H1 (cell line): Measurements from ENCODE around the gene DMBT1. TPM values are rescaled to one million over a fixed set of nuclear protein-coding genes. Genes with fewer than 3 reads are reported as not detected.

ENCODE experiments used
- CTCF ChIA-PET: fragments of 300-600 bp; sonication (Branson Sonifier 250); formaldehyde crosslinking; loops from one replicate; lab custom pipeline; 2021; ENCODE audit not compliant: partially characterized antibody; lab: Charles Lee
- POLR2A ChIA-PET: fragments of 300-600 bp; sonication (Branson Sonifier 250); formaldehyde crosslinking; loops from one replicate; lab custom pipeline; 2021; ENCODE audit warnings: inconsistent platforms; ENCODE audit not compliant: partially characterized antibody; lab: Charles Lee
- DNase-seq, 2 experiments: peaks; one replicate each; pipeline versions ENCODE4 v3.0.0 to v3.0.0-alpha.2; 2010 to 2022; ENCODE audit warnings: low spot score in 2 of 2, low read depth in 1 of 2, mixed read lengths in 1 of 2
- FAIRE-seq: peaks from 2 replicates; lab custom pipeline; 2011; peaks lifted over from hg19 to GRCh38; lab: Jason Lieb, UNC
- H2AFZ ChIP-seq: 2 replicates; pipeline ENCODE4 v1.8.1; 2012; ENCODE audit warnings: low read length, inconsistent platforms
- H2AK5ac ChIP-seq: 2 replicates; pipeline ENCODE4 v1.6.1; 2013; ENCODE audit warnings: low read depth, low read length
- H2BK120ac ChIP-seq: replicated peaks from 2 replicates; pipeline ENCODE3; 2013; ENCODE audit warnings: low read depth, low read length, inconsistent platforms
- H2BK12ac ChIP-seq: 2 replicates; pipeline ENCODE4 v1.6.1; 2013; ENCODE audit warnings: low read depth, low read length
- H2BK15ac ChIP-seq: 2 replicates; pipeline ENCODE4 v1.6.1; 2013; ENCODE audit warnings: low read length
- H2BK20ac ChIP-seq: 2 replicates; pipeline ENCODE4 v1.6.1; 2013; ENCODE audit warnings: low read length
- H2BK5ac ChIP-seq: 2 replicates; pipeline ENCODE4 v1.6.1; 2013; ENCODE audit warnings: low read depth, low read length
- H3K14ac ChIP-seq: 2 replicates; pipeline ENCODE4 v1.6.1; 2013; ENCODE audit warnings: inconsistent platforms; ENCODE audit not compliant: insufficient read length
- H3K18ac ChIP-seq: 2 replicates; pipeline ENCODE4 v1.6.1; 2013; ENCODE audit warnings: low read length; ENCODE audit errors: extremely low read depth
- H3K23ac ChIP-seq: 2 replicates; pipeline ENCODE4 v1.6.1; 2013; ENCODE audit warnings: inconsistent platforms; ENCODE audit not compliant: insufficient read length
- H3K23me2 ChIP-seq: 2 replicates; pipeline ENCODE4 v1.6.1; 2013; ENCODE audit warnings: low read depth, low read length
- H3K27ac ChIP-seq: 2 replicates; pipeline ENCODE4 v1.6.1; 2011; ENCODE audit warnings: low read depth, low read length, inconsistent platforms
- H3K27me3 ChIP-seq, 4 experiments: replicated peaks in 1 of 4; 1 replicate in 1 of 4; 2 replicates in 3 of 4; pipeline versions ENCODE4 v1.6.1 to v1.8.1; 2011 to 2013; ENCODE audit warnings: low read length in 3 of 4, mild to moderate bottlenecking in 3 of 4, inconsistent platforms in 2 of 4, mixed read lengths in 2 of 4, moderate library complexity in 1 of 4; ENCODE audit not compliant: control insufficient read depth in 3 of 4, insufficient read depth in 3 of 4; ENCODE audit errors: extremely low read depth in 1 of 4
- H3K36me3 ChIP-seq, 4 experiments: 2 replicates each; pipeline versions ENCODE4 v1.6.1 to v1.8.1; 2011 to 2013; ENCODE audit warnings: mild to moderate bottlenecking in 4 of 4, low read length in 3 of 4, moderate library complexity in 2 of 4, control low read depth in 1 of 4, inconsistent platforms in 1 of 4; ENCODE audit not compliant: insufficient read depth in 4 of 4, control insufficient read depth in 2 of 4
- H3K4ac ChIP-seq: replicated peaks from 2 replicates; pipeline ENCODE3; 2013; ENCODE audit warnings: low read length, low read depth, mixed read lengths, inconsistent platforms; ENCODE audit not compliant: insufficient read length
- H3K4me1 ChIP-seq, 4 experiments: replicated peaks in 1 of 4; 1 replicate in 1 of 4; 2 replicates in 3 of 4; pipeline versions ENCODE4 v1.6.1 to v1.8.1; 2011 to 2013; ENCODE audit warnings: low read length in 3 of 4, inconsistent platforms in 2 of 4, mixed read lengths in 1 of 4; ENCODE audit not compliant: insufficient read depth in 4 of 4, control insufficient read depth in 3 of 4
- H3K4me2 ChIP-seq, 2 experiments: 2 replicates each; pipeline versions ENCODE4 v1.6.1 to v1.8.1; 2011 to 2013; ENCODE audit warnings: low read depth in 2 of 2, low read length in 2 of 2, control low read depth in 1 of 2, inconsistent platforms in 1 of 2, mild to moderate bottlenecking in 1 of 2; ENCODE audit not compliant: insufficient read depth in 1 of 2
- H3K4me3 ChIP-seq, 4 experiments: fragments of 200-600, 300-600 bp in 1 of 4; sonication (generic), shearing (Covaris generic), sonication (Bioruptor Twin) in 1 of 4; 2 replicates each; pipeline versions ENCODE4 v1.5.1 to v1.8.1; 2011 to 2016; ENCODE audit warnings: low read length in 4 of 4, low read depth in 3 of 4, control low read depth in 2 of 4, inconsistent platforms in 2 of 4, mild to moderate bottlenecking in 2 of 4, mixed read lengths in 1 of 4, moderate library complexity in 1 of 4; ENCODE audit not compliant: insufficient read depth in 2 of 4; ENCODE audit errors: extremely low read depth in 1 of 4
- H3K56ac ChIP-seq: replicated peaks from 2 replicates; pipeline ENCODE3; 2013; ENCODE audit warnings: low read depth, mild to moderate bottlenecking, mixed read lengths, low read length, inconsistent platforms; ENCODE audit not compliant: insufficient read length
- H3K79me1 ChIP-seq: 2 replicates; pipeline ENCODE4 v1.6.1; 2013; ENCODE audit warnings: low read depth, low read length, control low read depth
- H3K79me2 ChIP-seq, 2 experiments: 2 replicates each; pipeline versions ENCODE4 v1.6.1 to v1.8.1; 2012 to 2013; ENCODE audit warnings: low read length in 2 of 2, mild to moderate bottlenecking in 2 of 2, inconsistent platforms in 1 of 2; ENCODE audit not compliant: insufficient read depth in 2 of 2, control insufficient read depth in 1 of 2
- H3K9ac ChIP-seq, 4 experiments: replicated peaks in 1 of 4; 1 replicate in 1 of 4; 2 replicates in 3 of 4; pipeline versions ENCODE4 v1.6.1 to v1.8.1; 2011 to 2013; ENCODE audit warnings: low read depth in 3 of 4, low read length in 3 of 4, control low read depth in 2 of 4, mild to moderate bottlenecking in 2 of 4, moderate library complexity in 2 of 4, inconsistent platforms in 1 of 4; ENCODE audit errors: extremely low read depth in 1 of 4
- H3K9me3 ChIP-seq, 2 experiments: 2 replicates each; pipeline versions ENCODE4 v1.6.1 to v1.8.1; 2012 to 2013; ENCODE audit warnings: mild to moderate bottlenecking in 2 of 2, moderate library complexity in 2 of 2, control low read depth in 1 of 2, inconsistent platforms in 1 of 2, low read depth in 1 of 2, low read length in 1 of 2, mixed read lengths in 1 of 2; ENCODE audit not compliant: insufficient read depth in 2 of 2
- H4K20me1 ChIP-seq, 2 experiments: replicated peaks in 1 of 2; 2 replicates each; pipeline versions ENCODE3 to v1.8.1; 2011 to 2013; ENCODE audit warnings: inconsistent platforms in 2 of 2, low read length in 2 of 2, mild to moderate bottlenecking in 1 of 2; ENCODE audit not compliant: insufficient read depth in 2 of 2, control insufficient read depth in 1 of 2
- H4K5ac ChIP-seq: 2 replicates; pipeline ENCODE4 v1.6.1; 2013; ENCODE audit warnings: low read length, low read depth, mixed read lengths, inconsistent platforms; ENCODE audit not compliant: insufficient read length
- H4K8ac ChIP-seq: 2 replicates; pipeline ENCODE4 v1.8.0; 2013; ENCODE audit warnings: mild to moderate bottlenecking, moderate library complexity, low read length, inconsistent platforms; ENCODE audit not compliant: insufficient read depth; ENCODE audit errors: extremely low read depth
- H4K91ac ChIP-seq: replicated peaks from 2 replicates; pipeline ENCODE3; 2013; ENCODE audit warnings: low read length, mixed read lengths, inconsistent platforms; ENCODE audit not compliant: insufficient read length
- BCL11A ChIP-seq, 2 experiments: IDR thresholded peaks; one replicate each; pipeline ENCODE4 v1.6.1; 2011; ENCODE audit warnings: low read depth in 2 of 2, low read length in 2 of 2, mild to moderate bottlenecking in 2 of 2
- SRF ChIP-seq: IDR thresholded peaks from 2 replicates; pipeline ENCODE4 v1.6.1; 2011; ENCODE audit warnings: mild to moderate bottlenecking, low read depth, low read length, moderate library complexity
- YY1 ChIP-seq: IDR thresholded peaks from 2 replicates; pipeline ENCODE4 v1.6.1; 2011; ENCODE audit warnings: low read depth, mild to moderate bottlenecking, low read length
- WGBS, 2 experiments: shearing (Covaris generic) in 1 of 2; methylation state at CpG; one replicate each; pipeline versions ENCODE4 v1.1.6 to v1.1.7; 2013 to 2015; ENCODE audit warnings: low lambda C conversion rate in 2 of 2, mixed read lengths in 2 of 2, inconsistent platforms in 1 of 2, low coverage in 1 of 2, missing lambda C conversion rate in 1 of 2; ENCODE audit not compliant: insufficient replicate concordance in 2 of 2, insufficient coverage in 1 of 2, insufficient read length in 1 of 2; ENCODE audit errors: extremely low coverage in 1 of 2, missing lambda C conversion rate in 1 of 2; 5-methylcytosine and 5-hydroxymethylcytosine counted together
- polyA plus RNA-seq, 7 experiments: library from polyadenylated mRNA; depleted of rRNA in 3 of 7; stranded (reverse) in 5 of 7; unstranded in 2 of 7; fragments of >200 nt in 5 of 7; fragments of 200-250 nt in 2 of 7; gene quantifications; 1 replicate in 5 of 7; 2 replicates in 1 of 7; 4 replicates in 1 of 7; pipeline versions ENCODE4 v1.2.1 to v1.2.3, GENCODE V29; 2011 to 2013; ENCODE audit warnings: missing spikeins in 2 of 7, mixed read lengths in 2 of 7
- total RNA-seq: library from RNA; stranded (reverse); fragmentation: NEBNext Ultra II Directional; extraction: Animal tissue kit (Norgen Biotek cat#: 25700); gene quantifications from 2 replicates; pipeline ENCODE4 v1.2.1, GENCODE V29; 2021

Gene DMBT1
- total and polyA plus RNA-seq, 2 of the 8 experiments (the other 6 are each of a cell fraction or from before 2014, with no cell fraction given), result 0.03 TPM; not detected in 1

DNA sequence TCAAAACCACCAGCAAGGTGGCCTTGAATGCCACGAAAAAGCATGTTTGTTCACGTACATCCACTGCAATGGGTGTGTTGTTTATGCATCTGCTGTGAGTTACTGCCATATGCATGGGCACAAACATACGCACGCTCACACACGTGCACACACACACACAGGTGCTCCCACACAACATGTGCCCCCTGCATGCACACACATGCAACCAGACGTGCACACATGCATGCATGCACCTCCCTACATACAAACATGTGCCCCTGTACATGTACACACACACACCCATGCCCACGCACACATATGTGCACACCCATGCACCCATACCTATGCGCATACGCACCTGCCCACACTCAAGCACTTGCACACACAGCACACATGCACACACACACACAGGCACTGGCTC, 10.1 kb upstream of the DMBT1 start:
- no peak overlapping the region for H3K27ac ChIP-seq
- FAIRE-seq (no peak), DNase-seq (no peak)
- no peaks in the 10 kb centered on the region for H3K23me2 ChIP-seq
- H3K36me3 ChIP-seq, result no peaks in the 10 kb centered on the region
- no peak overlapping the region for H3K14ac ChIP-seq
- TF ChIP-seq SRF (no peak), BCL11A (IDR thresholded peaks at IDR 0.05; ENCODE audit: low read depth in 2 of 2, low read length in 2 of 2) (no peak), YY1 (no peak)
- H3K9ac ChIP-seq, result no peak overlapping the region
- no peak overlapping the region for H3K56ac ChIP-seq
- H2AFZ ChIP-seq, result no peak overlapping the region
- no peaks in the 10 kb centered on the region for H3K9me3 ChIP-seq
- H4K5ac ChIP-seq, result no peak overlapping the region
- no peaks in the 10 kb centered on the region for H3K79me2 ChIP-seq
- no peaks in the 10 kb centered on the region for H3K4me1 ChIP-seq
- H3K4me3 ChIP-seq, result no peak overlapping the region
- 95% methylated on average over 9 of the region's 9 CpGs; no CpG with 5 or more reads in 1 of the 2 experiments for WGBS, 2 experiments
- H3K79me1 ChIP-seq, result no peaks in the 10 kb centered on the region
- H3K4me2 ChIP-seq, result no peak overlapping the region
- H4K20me1 ChIP-seq, result no peaks in the 10 kb centered on the region
- H3K27me3 ChIP-seq, result no peaks in the 10 kb centered on the region
- ChIA-PET CTCF (interaction anchor here (1.3 to 5.0 kb wide), 2 partner anchors 16 to 91 kb away, joined by 4 to 33 read pairs; no protein-coding TSS in a partner anchor), POLR2A (no interaction called here)
- H2BK12ac ChIP-seq, result no peak overlapping the region
- H2AK5ac ChIP-seq, result no peak overlapping the region
- no peak overlapping the region for H3K18ac ChIP-seq
- H4K91ac ChIP-seq, result no peak overlapping the region
- no peak overlapping the region for H3K23ac ChIP-seq
- no peak overlapping the region for H2BK5ac ChIP-seq
- no peak overlapping the region for H2BK120ac ChIP-seq
- H3K4ac ChIP-seq, result no peak overlapping the region
- H4K8ac ChIP-seq, result no peak overlapping the region; the same call in 1 of the 2 replicates
- no peak overlapping the region for H2BK20ac ChIP-seq
- H2BK15ac ChIP-seq, result no peak overlapping the region; the same call in 1 of the 2 replicates
